Motor neuron (in vitro differentiated cells): Measurements from ENCODE around the gene RCVRN. TPM values are rescaled to one million over a fixed set of nuclear protein-coding genes. Genes with fewer than 3 reads are reported as not detected.

Experiments
- ATAC-seq, 8 experiments: fragments of 200-7000 bp; cut with Tn5 transposase; replicated peaks in 6 of 8; 2 replicates each; pipeline ENCODE4 v1.8.0; 2021; ENCODE audit warnings: mild to moderate bottlenecking in 8 of 8, moderate library complexity in 8 of 8
- H3K27ac ChIP-seq, 2 donors: fragments of 250-450 bp; sonication (Bioruptor Pico); 2 replicates each; pipeline ENCODE4 v1.9.0; 2021; ENCODE audit warnings: antibody characterized with exemption in 2 of 2, mild to moderate bottlenecking in 2 of 2, moderate library complexity in 1 of 2
- H3K4me1 ChIP-seq, 2 donors: fragments of 250-450 bp; sonication (Bioruptor Pico); replicated peaks in 1 of 2; 2 replicates each; pipeline ENCODE4 v1.6.1; 2021; ENCODE audit warnings: antibody characterized with exemption in 2 of 2, mild to moderate bottlenecking in 2 of 2, moderate library complexity in 1 of 2
- H3K4me3 ChIP-seq, 5 donors: fragments of 250-450 bp; sonication (Bioruptor Pico); 2 replicates each; pipeline ENCODE4 v1.9.0; 2021; ENCODE audit warnings: antibody characterized with exemption in 5 of 5, mild to moderate bottlenecking in 5 of 5, moderate library complexity in 4 of 5
- WGBS, 10 experiments: fragments of 450-650 bp; shearing (Covaris generic); methylation state at CpG; one replicate each; pipeline ENCODE4 v1.0.0; 2022; 5-methylcytosine and 5-hydroxymethylcytosine counted together
- in situ Hi-C, 9 experiments: fragments of 400-800 bp; cut with MboI; loops; one replicate each; pipeline ENCODE4 v1.15.0; 2021; ENCODE audit warnings: low sequenced_read_pairs in 9 of 9, low pct_unique_long_range_greater_than_20kb in 2 of 9; ENCODE audit not compliant: unreplicated experiment in 9 of 9
- total RNA-seq, 8 experiments: library from RNA; unstranded; fragments of 300-600 nt; gene quantifications; 2 replicates each; pipeline versions ENCODE4 v1.2.3 to v1.2.4, GENCODE V29; 2022

Gene RCVRN
- 1 to 10 TPM in 1 of 8 experiments, under 1 TPM in 6, not detected in 1; 0.05 to 1.5 (median 0.29) TPM for total RNA-seq

- 72 to 100% methylated on average over 2 to 4 of the region's 11 CpGs; no CpG with 5 or more reads in 8 of the 10 experiments for WGBS, 10 experiments
- Histone ChIP-seq H3K4me1 (peaks cover 0 to 10% of the 10 kb centered on the region in 2 donors), H3K27ac (no peak within 1 kb of the TSS), H3K4me3 (no peak within 1 kb of the TSS)
- no peak for ATAC-seq
- in situ Hi-C loops: loop anchor here in 4 of 9 experiments (25.0 kb wide), 1 partner anchor 707 kb away; no protein-coding TSS in a partner anchor
These were observed at the start of gene RCVRN for GRCh38 chr17:9905078-9905415. RCVRN (minus strand) TSS chr17:9905271; CDS start chr17:9905180, 91 bp downstream.

DNA sequence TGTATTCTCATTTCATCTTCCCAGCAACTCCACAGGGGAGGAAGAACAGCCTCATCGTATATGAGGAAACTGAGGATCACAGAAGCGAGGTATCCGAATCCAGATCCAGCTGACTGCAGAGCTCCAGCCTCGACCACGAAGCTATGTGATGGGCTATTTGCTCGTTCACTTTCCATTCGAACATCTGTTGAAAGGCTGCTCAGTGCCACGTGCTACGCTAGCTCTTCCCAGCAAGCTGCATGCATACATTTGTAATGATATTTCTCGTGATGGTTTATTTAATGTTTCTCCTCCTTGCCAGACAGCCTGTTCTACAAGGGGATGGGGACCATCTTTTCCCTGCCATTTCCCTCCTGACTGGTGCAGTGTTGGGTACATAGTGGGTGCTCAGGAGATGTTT, 48.4 kb upstream of the RCVRN start:
- H3K4me1 ChIP-seq: peaks cover under 1 to 2% of the 10 kb centered on the region in 2 donors
- H3K27ac ChIP-seq: no peak overlapping the region
- peak in 4 of 8 experiments; percentile 16 to 71 (median 48) for ATAC-seq
- in situ Hi-C loops: loop anchor here in 2 of 9 experiments (25.0 kb wide), 2 partner anchors 234 to 284 kb away; partner anchors contain the start of gene GAS7 (in 1 of the 2)
- no peak overlapping the region for H3K4me3 ChIP-seq
- WGBS, 10 experiments: 13 to 84% (median 73%) methylated on average over 1 to 10 of the region's 10 CpGs; no CpG with 5 or more reads in 2 of the 10 experiments

DNA sequence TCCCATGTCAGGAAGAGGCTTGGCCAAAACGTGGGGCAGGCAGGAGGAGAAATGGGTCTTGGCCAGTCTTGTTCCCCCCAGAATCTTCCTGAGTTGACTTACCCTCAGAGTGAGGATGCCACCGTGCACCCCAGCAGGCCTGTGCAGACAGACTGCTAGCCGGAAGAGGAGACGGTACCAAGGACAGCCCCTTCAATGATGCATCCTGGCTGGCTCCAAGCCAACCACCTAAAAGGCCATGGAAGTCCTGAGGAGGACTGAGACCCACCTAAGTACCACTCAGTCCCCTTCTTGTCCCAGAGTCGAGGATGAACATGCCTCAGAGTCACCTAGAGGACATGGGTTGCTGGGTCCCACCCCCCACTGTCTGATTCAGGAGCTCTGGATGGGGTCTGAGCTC, 46.7 kb upstream of the RCVRN start:
- 33 to 100% (median 83%) methylated on average over 1 to 5 of the region's 5 CpGs; no CpG with 5 or more reads in 3 of the 10 experiments for WGBS, 10 experiments
- Histone ChIP-seq H3K4me3 (no peak overlapping the region), H3K4me1 (no peaks in the 10 kb centered on the region), H3K27ac (no peak overlapping the region)
- in situ Hi-C loops: loop anchor here in 2 of 9 experiments (25.0 kb wide), 2 partner anchors 235 to 285 kb away; partner anchors contain the start of gene GAS7 (in 1 of the 2)
- ATAC-seq: no peak

DNA sequence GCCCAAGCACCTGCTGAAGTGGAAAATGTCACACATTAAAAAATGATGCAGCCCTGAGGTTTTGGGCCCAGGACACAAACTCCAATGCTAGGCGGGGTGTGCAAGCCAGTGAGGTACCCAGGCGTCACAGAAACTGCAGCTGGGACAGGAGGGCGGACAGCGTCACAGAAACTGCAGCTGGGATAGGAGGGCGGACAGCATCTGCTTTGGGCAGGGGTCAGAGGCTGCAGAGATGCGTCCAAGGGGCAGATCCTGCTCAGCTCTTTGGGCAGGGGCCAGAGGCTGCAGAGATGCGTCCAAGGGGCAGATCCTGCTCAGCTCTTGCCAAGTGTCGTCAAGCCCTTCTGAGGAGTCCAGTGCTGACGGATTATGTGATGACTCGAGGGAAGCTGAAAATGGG, 43.9 kb upstream of the RCVRN start:
- in situ Hi-C loops: loop anchor here in 2 of 9 experiments (25.0 kb wide), 2 partner anchors 363 to 663 kb away; no protein-coding TSS in a partner anchor
- 27 to 80% (median 67%) methylated on average over 1 to 6 of the region's 10 CpGs; no CpG with 5 or more reads in 3 of the 10 experiments for WGBS, 10 experiments
- ATAC-seq: no peak
- Histone ChIP-seq H3K27ac (no peak overlapping the region), H3K4me1 (peaks cover 11 to 16% of the 10 kb centered on the region in 2 donors), H3K4me3 (no peak overlapping the region)

DNA sequence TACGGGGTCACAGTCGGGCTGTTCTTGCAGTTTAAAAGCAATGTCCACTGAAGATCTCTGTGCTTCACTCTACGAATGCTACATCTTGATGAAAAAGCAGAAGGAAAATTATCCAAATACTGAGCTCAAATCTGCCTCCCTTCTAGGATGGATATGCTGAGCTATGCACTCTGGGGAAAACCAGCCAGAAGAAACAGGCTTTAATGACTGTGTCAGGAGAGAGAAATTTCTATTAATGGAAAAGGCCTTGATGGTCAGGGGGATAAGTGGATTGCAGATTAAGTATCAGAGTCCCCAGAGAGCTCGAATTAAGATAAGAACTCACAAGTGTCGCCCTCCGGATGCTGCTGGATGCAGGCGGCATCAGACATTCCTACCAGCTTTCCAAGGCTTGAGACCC, 39.6 kb upstream of the RCVRN start:
- in situ Hi-C loops: loop anchor here in 2 of 9 experiments (25.0 kb wide), 2 partner anchors 368 to 668 kb away; no protein-coding TSS in a partner anchor
- no peak overlapping the region for H3K4me3 ChIP-seq
- WGBS, 10 experiments: 40 to 100% (median 68%) methylated on average over 1 to 3 of the region's 7 CpGs; no CpG with 5 or more reads in 2 of the 10 experiments
- H3K4me1 ChIP-seq: peaks cover 11 to 21% of the 10 kb centered on the region in 2 donors
- peak overlapping the region; percentile 66 to 73 for H3K27ac ChIP-seq
- ATAC-seq: peak in 5 of 8 experiments; percentile 73 to 95 (median 93)

- H3K4me3 ChIP-seq: no peak overlapping the region
- H3K27ac ChIP-seq: no peak overlapping the region
- peaks cover 11 to 21% of the 10 kb centered on the region in 2 donors for H3K4me1 ChIP-seq
- no peak for ATAC-seq
- in situ Hi-C loops: loop anchor here in 2 of 9 experiments (25.0 kb wide), 2 partner anchors 369 to 669 kb away; no protein-coding TSS in a partner anchor
- 70 to 100% (median 90%) methylated on average over 2 to 4 of the region's 9 CpGs; no CpG with 5 or more reads in 6 of the 10 experiments for WGBS, 10 experiments
These were observed 38.3 kb upstream of the RCVRN start for GRCh38 chr17:9943343-9943742.

DNA sequence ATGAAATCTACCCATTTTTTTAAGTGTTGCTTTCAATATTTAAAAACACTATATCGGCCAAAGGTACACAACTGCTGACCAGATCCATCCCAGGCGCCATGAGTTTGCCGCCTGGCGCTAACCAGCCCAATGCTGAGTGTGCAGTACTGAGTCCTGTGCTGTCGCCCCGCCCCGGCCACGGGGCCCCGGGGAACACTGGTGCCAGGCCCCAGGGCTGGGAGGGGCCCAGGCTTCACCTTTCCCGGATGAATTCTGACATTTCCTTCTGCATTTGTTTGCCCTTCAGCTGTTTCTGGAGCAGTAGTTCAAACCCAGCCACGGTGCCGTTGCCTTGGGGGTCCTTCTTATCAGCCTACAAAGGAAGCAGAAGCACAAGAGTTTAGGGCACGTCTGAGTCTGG, 37.8 kb upstream of the RCVRN start:
- ATAC-seq: no peak
- Histone ChIP-seq H3K4me1 (peaks cover 11 to 21% of the 10 kb centered on the region in 2 donors), H3K27ac (no peak overlapping the region), H3K4me3 (no peak overlapping the region)
- in situ Hi-C loops: loop anchor here in 2 of 9 experiments (25.0 kb wide), 2 partner anchors 369 to 669 kb away; no protein-coding TSS in a partner anchor
- WGBS, 10 experiments: 75 to 100% (median 93%) methylated on average over 1 to 8 of the region's 13 CpGs; no CpG with 5 or more reads in 5 of the 10 experiments

- peaks cover 11 to 21% of the 10 kb centered on the region in 2 donors for H3K4me1 ChIP-seq
- ATAC-seq: no peak
- WGBS, 10 experiments: 77 to 100% (median 90%) methylated on average over 1 to 10 of the region's 13 CpGs; no CpG with 5 or more reads in 2 of the 10 experiments
- no peak overlapping the region for H3K4me3 ChIP-seq
- H3K27ac ChIP-seq: no peak overlapping the region
- in situ Hi-C loops: loop anchor here in 2 of 9 experiments (25.0 kb wide), 2 partner anchors 371 to 671 kb away; no protein-coding TSS in a partner anchor
These were observed 36.2 kb upstream of the RCVRN start for GRCh38 chr17:9941305-9941704.

DNA sequence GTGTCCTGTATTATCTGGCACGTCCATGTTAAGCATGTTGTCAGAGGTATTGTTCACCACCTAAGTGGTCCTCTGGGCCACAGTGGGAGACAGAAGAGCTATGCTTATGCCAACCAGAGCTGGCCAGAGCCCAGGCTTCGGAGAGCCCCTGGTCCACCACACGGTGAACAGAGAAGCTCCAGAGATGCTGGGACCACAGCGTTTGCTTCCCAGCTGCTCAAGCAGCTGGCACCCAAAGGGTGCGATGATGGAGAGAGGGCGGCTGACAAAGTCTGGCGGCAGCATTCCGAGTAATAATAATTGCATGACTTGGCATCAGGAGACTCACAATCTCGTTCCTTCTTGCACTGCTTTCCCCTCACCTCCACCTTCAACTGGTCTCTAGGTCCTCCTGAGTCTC, 35.8 kb upstream of the RCVRN start:
- in situ Hi-C loops: loop anchor here in 2 of 9 experiments (25.0 kb wide), 2 partner anchors 371 to 671 kb away; no protein-coding TSS in a partner anchor
- ATAC-seq: no peak
- Histone ChIP-seq H3K4me1 (peaks cover 11 to 21% of the 10 kb centered on the region in 2 donors), H3K4me3 (no peak overlapping the region), H3K27ac (no peak overlapping the region)
- 61 to 92% (median 81%) methylated on average over 4 to 7 of the region's 9 CpGs; no CpG with 5 or more reads in 4 of the 10 experiments for WGBS, 10 experiments

DNA sequence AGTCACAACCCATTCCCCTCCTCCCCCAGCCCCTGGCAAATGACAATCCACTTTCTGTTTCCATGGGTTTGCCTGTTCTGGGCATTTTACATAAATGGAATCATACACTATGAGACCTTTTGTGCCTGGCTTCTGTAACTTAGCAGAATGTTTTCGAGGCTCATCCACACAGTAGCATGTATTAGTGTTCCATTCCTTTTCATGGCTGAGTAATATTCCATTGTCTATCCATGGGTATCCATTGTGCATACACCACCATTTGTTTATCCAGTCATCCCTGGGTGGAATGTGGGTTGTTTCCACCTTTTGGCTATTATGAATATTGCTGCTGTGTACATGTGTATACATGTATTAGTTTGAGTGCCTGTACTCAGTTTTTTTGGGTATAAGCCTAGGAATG, 33.7 kb upstream of the RCVRN start:
- no peak for ATAC-seq
- Histone ChIP-seq H3K4me3 (no peak overlapping the region), H3K27ac (no peak overlapping the region), H3K4me1 (peaks cover 0 to 4% of the 10 kb centered on the region in 2 donors)
- WGBS, 10 experiments: 50 to 100% (median 86%) methylated on average over 1 of the region's 1 CpG; no CpG with 5 or more reads in 6 of the 10 experiments
- in situ Hi-C loops: loop anchor here in 2 of 9 experiments (25.0 kb wide), 2 partner anchors 374 to 674 kb away; no protein-coding TSS in a partner anchor

DNA sequence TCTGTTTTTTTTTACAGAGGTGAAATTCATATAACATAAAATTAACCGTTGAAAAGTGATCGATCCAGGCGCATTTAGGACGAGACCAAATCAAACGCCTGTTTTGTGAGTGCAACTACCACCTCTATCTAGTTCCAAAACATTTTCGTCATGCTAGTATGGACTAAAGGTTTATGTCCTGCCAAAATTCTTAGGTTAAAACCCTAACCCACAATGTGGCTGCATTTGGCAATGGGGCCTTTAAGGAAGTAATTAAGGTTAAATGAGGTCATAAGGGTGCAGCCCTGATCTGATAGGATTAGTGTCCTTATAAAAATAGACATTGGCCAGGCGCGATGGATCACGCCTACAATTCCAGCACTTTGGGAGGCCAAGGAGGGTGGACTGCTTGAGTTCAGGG, 32.8 kb upstream of the RCVRN start:
- 30 to 100% (median 84%) methylated on average over 1 to 9 of the region's 9 CpGs; no CpG with 5 or more reads in 2 of the 10 experiments for WGBS, 10 experiments
- no peak overlapping the region for H3K4me3 ChIP-seq
- H3K27ac ChIP-seq: no peak overlapping the region
- no peak for ATAC-seq
- H3K4me1 ChIP-seq: no peaks in the 10 kb centered on the region
- in situ Hi-C loops: loop anchor here in 2 of 9 experiments (25.0 kb wide), 2 partner anchors 374 to 674 kb away; no protein-coding TSS in a partner anchor

GRCh38 chr17:9937241-9937761, 32.2 kb upstream of the RCVRN start:
- H3K4me3 ChIP-seq: no peak overlapping the region
- ATAC-seq: peak in 3 of 8 experiments; percentile 62 to 74 (median 66)
- in situ Hi-C loops: loop anchor here in 2 of 9 experiments (25.0 kb wide), 2 partner anchors 375 to 675 kb away; no protein-coding TSS in a partner anchor
- H3K4me1 ChIP-seq: no peaks in the 10 kb centered on the region
- H3K27ac ChIP-seq: no peak overlapping the region
- WGBS, 10 experiments: 0 to 100% (median 63%) methylated on average over 2 to 10 of the region's 13 CpGs; no CpG with 5 or more reads in 1 of the 10 experiments

DNA sequence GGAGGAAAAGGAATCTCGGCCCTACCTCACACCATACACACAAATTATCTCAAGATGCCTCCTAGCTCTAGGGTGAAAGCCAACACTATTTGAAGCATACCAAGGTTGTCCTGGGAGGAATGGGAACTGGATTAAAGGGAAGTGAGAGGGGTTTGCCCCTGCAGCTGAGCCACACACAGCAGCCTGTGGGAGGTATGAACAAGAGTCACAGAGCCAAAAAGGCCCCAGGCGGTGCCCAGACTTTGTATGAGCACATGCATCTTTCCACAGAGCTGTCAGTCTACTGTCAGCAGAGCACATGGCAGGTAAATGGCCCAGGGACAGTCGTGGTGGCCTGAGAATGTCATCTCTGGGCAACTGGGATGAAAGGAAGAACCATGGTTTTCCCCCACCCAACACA, 31.0 kb upstream of the RCVRN start:
- WGBS, 10 experiments: 6 to 63% (median 40%) methylated on average over 1 to 2 of the region's 3 CpGs; no CpG with 5 or more reads in 4 of the 10 experiments
- ATAC-seq: peak in 1 of 8 experiments; percentile 9
- no peak overlapping the region for H3K27ac ChIP-seq
- in situ Hi-C loops: loop anchor here in 2 of 9 experiments (25.0 kb wide), 2 partner anchors 376 to 676 kb away; no protein-coding TSS in a partner anchor
- no peak overlapping the region for H3K4me3 ChIP-seq
- no peaks in the 10 kb centered on the region for H3K4me1 ChIP-seq
